Kidney glomerular epithelial cell (primary cell): ENCODE data around the gene ETV4.
A peak's percentile ranks its signal among the peaks of the same experiment; 100 is the strongest.

Experiments
- DNase-seq: peaks from one replicate; lab custom pipeline; 2025; lab: John Stamatoyannopoulos, UW

The ETV4 gene

DNA sequence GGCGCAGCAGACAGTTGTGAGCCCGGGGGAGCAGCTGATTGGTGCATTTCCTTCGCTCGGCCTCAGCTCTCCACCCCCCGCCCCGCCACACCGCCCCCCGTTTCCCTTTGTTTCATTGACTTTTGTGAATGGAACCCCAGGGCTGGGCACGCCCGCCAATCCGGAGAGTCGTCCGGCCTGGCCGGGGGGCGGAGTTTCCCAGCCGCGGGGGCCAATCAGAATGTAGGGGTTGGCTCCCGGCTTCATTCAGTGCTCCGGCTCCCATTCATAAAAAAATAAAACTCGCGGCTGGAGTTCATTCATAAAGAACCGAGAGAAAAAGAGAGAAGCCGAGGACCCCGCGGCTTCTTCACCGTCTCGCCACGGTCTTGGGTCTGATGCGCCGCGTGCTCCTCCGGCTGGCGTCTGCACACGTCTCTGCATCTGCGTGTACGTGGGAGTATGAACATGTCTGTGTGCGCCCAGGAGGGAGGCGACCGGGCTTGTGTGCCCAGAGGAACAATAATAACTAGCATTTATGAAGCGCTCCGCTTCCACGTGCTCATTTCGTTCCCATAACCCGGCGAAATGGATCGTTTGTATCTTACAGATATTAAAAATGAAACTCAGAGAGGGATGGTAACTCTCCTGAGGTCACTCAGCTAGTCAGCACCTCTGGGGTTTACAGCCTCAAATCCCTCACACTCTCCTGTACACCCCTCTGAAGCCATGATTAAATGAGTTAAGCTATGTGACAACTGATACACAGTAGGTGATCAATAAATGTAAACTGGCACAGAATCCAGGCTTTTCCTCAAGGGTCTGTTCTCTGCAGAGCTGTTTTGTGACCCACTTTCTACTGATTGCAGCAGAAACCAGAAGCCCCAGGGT lies at the start of gene ETV4:
Gene ETV4, minus strand, starts transcription at position 22 of the 870 bp plus-strand sequence. CDS start 723 bp downstream, outside the sequence.
- DNase-seq = peak; percentile 92

- no peak for DNase-seq
These were observed 49.3 kb upstream of the ETV4 start for GRCh38 chr17:43595466-43595865.

DNA sequence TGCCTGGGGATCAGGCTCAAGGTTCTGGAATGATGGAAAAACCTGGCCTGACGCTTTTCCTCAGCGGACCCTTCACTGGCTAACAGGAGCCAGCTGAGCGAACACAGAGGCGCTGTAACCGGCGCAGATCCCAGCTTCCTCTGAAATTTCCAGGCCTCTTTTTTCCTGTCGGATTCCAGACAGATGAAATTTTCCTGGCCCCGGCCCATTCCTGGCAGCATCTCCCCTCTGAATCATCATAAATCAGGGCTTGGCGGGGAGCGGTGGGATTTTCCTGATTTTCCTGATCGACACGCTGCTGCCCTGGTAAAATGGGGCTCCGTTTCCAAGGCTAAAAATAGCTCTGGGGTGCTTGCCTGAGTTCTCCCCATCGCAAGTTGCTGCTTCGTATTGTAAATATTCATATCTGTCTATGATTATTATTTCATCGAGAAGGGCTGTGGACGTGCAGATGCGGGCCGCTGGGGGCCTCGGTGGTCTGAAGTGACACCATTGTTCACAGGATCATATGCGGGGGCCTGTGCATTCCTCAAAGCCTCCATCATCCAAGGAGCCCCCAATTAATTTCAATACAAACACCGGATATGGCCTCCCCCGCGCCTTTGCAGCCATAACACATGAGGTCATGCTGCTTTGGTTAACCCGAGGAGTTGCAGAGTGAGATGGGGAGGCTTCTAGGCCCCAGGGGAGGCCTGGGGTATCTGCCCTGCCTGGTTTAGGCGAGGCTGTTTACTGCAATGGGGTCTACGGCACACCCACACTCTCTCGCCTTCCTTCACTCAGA lies 45.8 kb upstream of the ETV4 start:
- DNase-seq = peak; percentile 92

- DNase-seq = no peak
These were observed 44.9 kb upstream of the ETV4 start for GRCh38 chr17:43591001-43591400.

DNA sequence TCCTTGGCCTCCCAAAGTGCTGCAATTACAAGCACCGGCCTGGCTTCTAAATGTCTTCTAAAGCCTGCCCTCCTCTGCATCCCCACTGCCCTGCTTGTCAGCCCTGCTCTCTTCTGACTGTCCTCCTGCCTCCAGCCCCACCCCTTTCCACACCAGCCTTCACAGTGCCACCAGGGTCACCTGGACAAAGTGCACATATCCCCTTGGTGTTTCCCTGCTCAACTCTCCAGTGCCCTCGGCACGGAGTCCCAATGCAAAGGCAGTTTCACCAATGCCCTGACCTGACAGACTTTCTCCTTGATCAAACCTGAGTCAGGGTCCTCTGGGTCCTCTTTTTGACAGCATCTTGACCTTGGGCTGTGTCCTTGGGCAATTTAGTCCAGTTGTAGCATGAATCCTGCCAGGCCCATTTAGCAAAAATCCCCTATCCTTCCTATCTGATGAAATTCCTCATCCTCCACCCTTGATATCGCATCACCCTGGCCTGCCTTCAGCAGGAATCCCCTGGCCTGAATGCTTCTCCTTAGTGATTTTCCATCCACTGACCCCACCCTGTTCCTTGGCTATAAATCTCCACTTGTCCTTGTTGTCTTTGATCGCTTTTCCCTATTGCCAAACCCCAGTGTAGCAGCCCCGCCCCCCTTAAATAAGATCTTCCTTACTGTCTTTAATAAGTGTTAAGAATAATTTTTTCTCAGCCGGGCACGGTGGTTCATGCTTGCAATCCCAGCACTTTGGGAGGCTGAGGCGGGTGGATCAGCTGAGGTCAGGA lies 42.7 kb upstream of the ETV4 start:
- no peak for DNase-seq

- DNase-seq = no peak
These were observed 42.0 kb upstream of the ETV4 start for GRCh38 chr17:43588121-43588520.

- no peak for DNase-seq
These were observed 41.5 kb upstream of the ETV4 start for GRCh38 chr17:43587647-43588046.

DNA sequence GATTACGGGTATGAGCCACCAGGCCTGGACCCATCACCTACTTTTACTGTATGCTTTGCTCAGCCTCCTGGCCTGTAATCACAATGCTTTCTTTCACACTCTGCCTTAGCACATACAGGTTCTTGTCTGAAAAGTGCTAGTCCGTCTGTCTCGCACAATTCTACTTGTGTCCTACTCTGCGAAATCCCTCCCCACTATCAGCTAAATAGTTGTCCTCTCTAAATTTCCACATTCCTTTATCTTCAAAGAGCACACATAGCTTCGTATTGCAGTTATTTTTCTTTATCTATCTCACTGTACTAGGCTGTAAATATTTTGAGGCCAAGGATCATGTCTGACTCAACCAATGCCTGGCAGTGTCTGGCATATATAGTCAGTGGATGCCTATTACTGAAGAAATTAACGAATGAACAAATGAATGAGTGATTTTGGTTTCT lies 38.5 kb upstream of the ETV4 start:
- DNase-seq = no peak

DNA sequence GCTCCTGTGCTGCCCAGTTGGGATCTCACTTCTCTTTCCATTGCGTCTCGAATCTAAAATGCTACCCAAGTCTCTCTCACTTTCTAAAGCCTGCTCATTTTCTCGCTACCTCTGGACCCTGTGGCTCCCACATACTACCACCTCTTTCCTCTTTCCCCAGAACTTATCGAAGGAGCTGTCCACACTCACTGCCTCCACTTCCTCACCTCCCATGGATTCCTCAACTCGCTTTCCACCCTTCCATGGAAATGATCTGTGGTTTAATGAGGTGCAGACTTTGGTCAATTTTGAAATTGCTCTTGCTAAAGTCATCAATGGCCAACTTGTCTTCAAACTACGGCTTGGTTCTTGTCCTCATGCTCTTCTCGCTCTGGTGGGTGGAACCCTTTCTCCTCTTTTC lies 37.2 kb upstream of the ETV4 start:
- DNase-seq = no peak

GRCh38 chr17:43581613-43582012 lies 35.5 kb upstream of the ETV4 start:
- DNase-seq = no peak

DNA sequence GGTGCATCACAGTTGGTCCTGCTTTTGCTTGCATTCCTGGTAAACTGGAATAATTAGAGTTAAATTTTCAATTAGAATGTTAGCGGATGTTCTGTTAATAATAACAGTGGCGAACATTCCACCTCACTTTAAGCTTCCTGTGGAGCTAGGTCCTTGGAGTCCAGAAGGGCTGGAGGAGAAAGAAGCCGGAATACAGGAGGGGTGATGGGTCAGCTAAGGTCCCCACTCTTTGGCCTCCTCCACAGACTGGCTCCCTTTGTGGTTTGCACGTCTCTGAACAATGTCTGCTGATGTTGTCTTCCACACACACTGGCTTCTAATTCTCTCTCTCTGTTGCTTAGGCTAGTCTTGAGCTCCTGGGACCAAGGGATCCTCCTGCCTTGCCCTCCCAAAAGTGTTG lies 35.0 kb upstream of the ETV4 start:
- DNase-seq = no peak

GRCh38 chr17:43579566-43580140 lies 33.5 kb upstream of the ETV4 start:
- peak; percentile 96 for DNase-seq

DNA sequence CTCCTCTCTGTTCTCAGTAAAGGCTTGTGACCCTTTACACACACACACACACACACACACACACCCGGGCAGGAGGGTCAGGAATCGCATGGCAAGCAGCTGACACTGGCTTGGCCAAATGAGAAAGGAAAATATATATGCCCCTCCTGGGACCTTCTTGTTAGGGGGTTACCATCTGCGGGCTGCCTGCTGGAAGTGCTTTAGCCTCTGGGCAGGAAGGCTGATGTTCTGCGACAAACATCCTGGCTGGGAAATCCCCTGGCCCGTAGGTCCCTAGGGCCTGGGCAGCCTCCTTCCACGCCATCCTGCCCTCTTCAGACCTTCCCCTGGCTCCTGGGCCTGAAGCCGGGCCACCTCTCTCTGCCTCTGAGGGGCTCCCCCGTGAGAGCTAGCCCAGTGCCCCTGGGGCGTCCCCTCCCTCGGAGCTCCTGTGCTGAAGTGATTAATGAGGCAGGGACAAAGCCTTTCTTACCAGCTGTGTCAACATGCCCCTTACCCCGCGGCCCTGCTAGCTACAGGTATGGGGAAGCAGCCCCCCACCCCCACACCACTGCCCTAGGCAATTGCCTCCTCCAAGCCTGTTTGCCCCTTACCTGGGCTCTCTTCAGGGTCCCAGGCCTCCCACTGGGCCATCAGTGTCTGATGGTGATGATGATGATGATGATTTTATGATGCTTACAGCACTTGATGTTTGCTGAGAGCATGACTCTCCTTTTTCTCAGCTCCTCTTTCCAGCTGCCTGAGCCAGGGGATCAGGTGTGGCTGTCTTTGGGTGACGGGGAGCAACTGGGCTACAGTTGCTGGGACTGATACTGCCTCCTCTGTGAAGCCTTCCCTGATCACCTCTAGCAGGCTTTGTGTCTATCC lies 32.8 kb upstream of the ETV4 start:
- DNase-seq = peak; percentile 61

DNA sequence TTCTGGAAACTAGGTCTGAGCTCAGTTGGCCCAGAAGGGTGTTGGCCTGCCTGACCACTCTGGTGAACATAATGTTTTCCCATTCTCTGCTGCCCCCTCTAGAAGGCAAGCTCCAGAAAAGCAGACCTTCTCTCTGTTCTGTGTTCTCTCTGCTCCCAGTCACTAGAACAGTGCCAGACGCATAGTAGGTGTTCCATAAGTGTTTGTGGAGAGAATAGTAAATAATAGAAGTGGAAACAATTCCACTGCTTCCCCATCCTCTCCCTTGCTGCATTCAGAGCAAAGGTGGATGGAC lies 32.2 kb upstream of the ETV4 start:
- no peak for DNase-seq

DNA sequence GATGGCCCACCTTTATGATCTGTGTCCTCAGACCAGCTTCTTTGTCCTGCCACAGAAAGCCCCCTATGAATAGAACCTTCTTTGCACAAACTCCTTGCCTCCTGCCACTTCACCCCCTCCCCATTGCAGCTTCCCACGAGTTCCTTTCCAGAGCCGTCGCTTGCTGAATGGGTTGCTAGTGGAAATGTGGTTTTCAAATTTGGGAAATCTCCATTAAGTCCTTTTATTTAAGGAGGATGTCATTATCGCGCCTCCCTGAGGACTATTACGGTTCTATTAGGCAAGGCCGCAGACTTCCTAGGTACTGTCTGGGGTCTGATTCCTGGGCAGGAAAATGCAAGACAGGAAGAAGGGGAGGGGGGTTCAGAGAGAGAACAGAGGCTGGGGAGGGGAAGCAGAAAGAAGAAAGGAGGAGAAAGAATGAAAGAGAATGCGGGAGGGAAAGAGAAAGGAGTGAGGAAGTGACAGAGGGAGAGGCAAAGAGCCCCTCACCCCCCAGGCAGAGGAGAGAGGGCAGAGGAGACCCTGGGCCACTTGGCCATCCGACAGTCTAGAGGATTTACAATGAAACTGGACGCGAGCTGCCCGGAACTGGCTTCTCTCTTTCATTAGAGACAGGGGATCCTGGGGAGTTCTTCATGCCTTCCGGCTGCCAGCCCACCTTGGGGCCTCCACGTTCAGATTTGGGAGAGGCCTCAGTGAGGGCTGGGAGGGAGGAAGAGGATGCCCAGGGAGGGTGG lies 31.7 kb upstream of the ETV4 start:
- no peak for DNase-seq

DNA sequence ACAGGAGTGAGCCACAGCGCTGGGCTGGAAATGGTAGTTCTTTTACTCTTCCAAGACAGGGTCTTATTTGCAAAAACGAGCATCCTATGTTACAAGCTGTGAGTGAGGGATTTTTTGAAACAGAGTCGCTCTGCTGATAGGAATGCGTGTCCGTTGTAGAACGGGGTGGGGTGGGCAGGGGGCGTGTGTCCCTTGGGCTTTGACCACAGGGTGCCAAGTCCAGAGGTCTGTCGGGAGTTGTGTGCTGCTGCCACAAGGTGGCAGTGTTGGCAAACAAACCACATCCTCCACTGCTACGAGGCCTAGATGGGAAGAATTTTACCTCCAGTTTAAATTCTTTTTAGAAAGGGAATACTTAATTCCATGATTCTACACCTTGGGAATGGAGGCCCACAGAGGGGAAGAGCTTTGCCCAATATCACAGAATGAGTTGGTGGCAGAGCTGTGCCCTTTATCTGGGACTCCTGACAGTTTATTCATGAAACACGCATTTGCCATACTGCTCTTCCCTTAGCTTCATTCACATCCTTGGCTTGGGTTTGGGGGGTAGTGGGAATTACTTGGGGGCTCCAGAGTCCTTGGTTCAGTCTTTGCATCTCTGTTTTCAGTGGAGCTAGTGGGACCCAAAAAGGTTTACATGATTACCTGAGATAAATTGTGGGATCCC lies 30.6 kb upstream of the ETV4 start:
- peak; percentile 54 for DNase-seq

DNA sequence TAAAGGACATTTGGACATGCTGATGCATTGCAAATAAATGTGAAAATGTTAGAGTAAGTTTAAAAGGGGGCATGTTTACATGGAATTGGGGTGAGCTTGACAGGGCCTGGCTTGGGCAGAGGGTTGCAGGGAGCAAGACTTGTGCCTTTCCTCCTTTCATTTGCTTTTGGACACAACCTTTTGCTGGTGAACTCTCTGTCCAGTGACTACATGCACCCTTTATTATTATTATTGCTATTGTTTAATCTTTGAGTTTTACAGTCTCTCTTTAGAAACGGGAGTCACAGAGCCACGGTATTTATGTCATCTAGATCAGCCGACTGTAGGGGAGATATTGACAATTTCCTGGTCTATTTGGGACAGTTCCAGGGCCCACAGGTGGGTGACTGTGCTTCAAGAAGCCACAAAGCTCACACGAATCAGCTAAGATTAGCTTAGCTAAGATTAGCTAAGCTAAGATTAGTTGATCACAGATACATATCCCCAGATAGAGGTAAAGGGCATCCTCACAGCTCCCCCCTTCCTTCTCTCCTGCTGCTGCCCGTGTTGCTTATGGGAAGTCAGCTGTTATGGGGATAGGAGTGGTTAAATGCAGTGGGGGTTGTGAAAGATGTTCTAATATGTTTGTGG lies 28.9 kb upstream of the ETV4 start:
- DNase-seq = no peak

GRCh38 chr17:43574348-43574747 lies 28.2 kb upstream of the ETV4 start:
- no peak for DNase-seq

GRCh38 chr17:43573579-43574321 lies 27.6 kb upstream of the ETV4 start:
- DNase-seq = no peak
